HEK293 (cell line): ENCODE measurements around the gene SSTR3.

Experiments
- CTCF ChIA-PET: fragments of 350-600 bp; formaldehyde crosslinking; extraction: SDS; loops from one replicate; lab custom pipeline; 2021; ENCODE audit warnings: antibody characterized with exemption; lab: Yijun Ruan, JAX
- POLR2A ChIA-PET: fragments of 300-600 bp; formaldehyde crosslinking; extraction: SDS; loops from one replicate; lab custom pipeline; 2020; ENCODE audit warnings: antibody characterized with exemption, inconsistent platforms; lab: Yijun Ruan, JAX
- H3K27ac ChIP-seq: fragments of 200-500 bp; sonication (Bioruptor generic); 2 replicates; pipeline ENCODE4 v1.5.1; 2014; ENCODE audit warnings: low read depth, low read length, control low read depth, inconsistent platforms; ENCODE audit errors: extremely low read depth
- H3K36me3 ChIP-seq, 2 experiments: fragments of 200-500 bp in 1 of 2; sonication (Bioruptor generic) in 1 of 2; 1 replicate in 1 of 2; 2 replicates in 1 of 2; pipeline ENCODE4 v1.5.1; 2014 to 2017; ENCODE audit warnings: inconsistent platforms in 2 of 2, low read length in 2 of 2; ENCODE audit not compliant: control insufficient read depth in 2 of 2, insufficient read depth in 1 of 2
- H3K4me1 ChIP-seq: fragments of 200-500 bp; sonication (Bioruptor generic); 2 replicates; pipeline ENCODE4 v1.5.1; 2014; ENCODE audit warnings: mild to moderate bottlenecking, low read length, inconsistent platforms; ENCODE audit not compliant: control insufficient read depth, insufficient read depth
- H3K4me3 ChIP-seq: 2 replicates; pipeline ENCODE4 v1.5.1; 2011; ENCODE audit warnings: low read depth, mild to moderate bottlenecking, control low read depth, low read length, moderate library complexity
- H3K9me3 ChIP-seq: fragments of 200-500 bp; sonication (Bioruptor generic); 2 replicates; pipeline ENCODE4 v1.5.1; 2014; ENCODE audit warnings: low read depth, low read length, inconsistent platforms; ENCODE audit not compliant: control insufficient read depth, insufficient read depth
- GLI4 ChIP-seq: fragments of 450-650 bp; formaldehyde crosslinking; IDR thresholded peaks from 2 replicates; pipeline ENCODE4 v1.5.1; 2016; ENCODE audit warnings: missing biosample characterization, missing genetic modification characterization
- GLIS2 ChIP-seq: fragments of 450-650 bp; formaldehyde crosslinking; IDR thresholded peaks from 2 replicates; pipeline ENCODE4 v1.5.1; 2016; ENCODE audit warnings: missing biosample characterization, missing genetic modification characterization
- PRDM1 ChIP-seq: fragments of 450-650 bp; formaldehyde crosslinking; IDR thresholded peaks from 2 replicates; pipeline ENCODE4; 2016; ENCODE audit warnings: missing biosample characterization, missing genetic modification characterization
- PRDM6 ChIP-seq: fragments of 450-650 bp; formaldehyde crosslinking; IDR thresholded peaks from 2 replicates; pipeline ENCODE4 v1.5.1; 2017; ENCODE audit warnings: missing biosample characterization, missing genetic modification characterization
- SALL2 ChIP-seq: fragments of 450-650 bp; formaldehyde crosslinking; IDR thresholded peaks from 2 replicates; pipeline ENCODE4 v1.5.0; 2017; ENCODE audit warnings: missing biosample characterization, mild to moderate bottlenecking, missing genetic modification characterization, borderline replicate concordance
- TSHZ1 ChIP-seq: fragments of 450-650 bp; formaldehyde crosslinking; IDR thresholded peaks from 2 replicates; pipeline ENCODE4 v1.5.1; 2016; ENCODE audit warnings: missing biosample characterization, missing genetic modification characterization, borderline replicate concordance
- ZBTB20 ChIP-seq: fragments of 450-650 bp; formaldehyde crosslinking; IDR thresholded peaks from 2 replicates; pipeline ENCODE4 v1.5.1; 2016; ENCODE audit warnings: missing biosample characterization, missing genetic modification characterization
- ZFP69B ChIP-seq: fragments of 450-650 bp; formaldehyde crosslinking; IDR thresholded peaks from 2 replicates; pipeline ENCODE4 v1.5.1; 2016; ENCODE audit warnings: missing biosample characterization, missing genetic modification characterization
- ZNF138 ChIP-seq: fragments of 450-650 bp; formaldehyde crosslinking; IDR thresholded peaks from 2 replicates; pipeline ENCODE4 v1.5.1; 2016; ENCODE audit warnings: missing biosample characterization, missing genetic modification characterization, borderline replicate concordance
- ZNF148 ChIP-seq: fragments of 450-650 bp; formaldehyde crosslinking; IDR thresholded peaks from 2 replicates; pipeline ENCODE4 v1.5.0; 2017; ENCODE audit warnings: missing biosample characterization, missing genetic modification characterization, borderline replicate concordance
- ZNF362 ChIP-seq: fragments of 450-650 bp; formaldehyde crosslinking; IDR thresholded peaks from 2 replicates; pipeline ENCODE4 v1.5.1; 2016; ENCODE audit warnings: missing biosample characterization, missing genetic modification characterization
- ZNF366 ChIP-seq: fragments of 450-650 bp; formaldehyde crosslinking; conservative IDR thresholded peaks from 2 replicates; pipeline ENCODE4 v1.5.1; 2016; ENCODE audit warnings: missing biosample characterization, missing genetic modification characterization
- ZNF391 ChIP-seq: fragments of 450-650 bp; formaldehyde crosslinking; IDR thresholded peaks from 2 replicates; pipeline ENCODE4 v1.5.1; 2016; ENCODE audit warnings: low read depth, missing biosample characterization, missing genetic modification characterization, borderline replicate concordance
- ZNF521 ChIP-seq: fragments of 450-650 bp; formaldehyde crosslinking; IDR thresholded peaks from 2 replicates; pipeline ENCODE4 v1.5.1; 2017; ENCODE audit warnings: missing biosample characterization, mild to moderate bottlenecking, missing genetic modification characterization
- ZNF692 ChIP-seq: fragments of 450-650 bp; formaldehyde crosslinking; IDR thresholded peaks from 2 replicates; pipeline ENCODE4 v1.5.1; 2016; ENCODE audit warnings: missing biosample characterization, missing genetic modification characterization
- ZNF707 ChIP-seq: fragments of 450-650 bp; formaldehyde crosslinking; IDR thresholded peaks from 2 replicates; pipeline ENCODE4 v1.5.1; 2016; ENCODE audit warnings: missing biosample characterization, missing genetic modification characterization
- ZNF843 ChIP-seq: fragments of 450-650 bp; formaldehyde crosslinking; IDR thresholded peaks from 2 replicates; pipeline ENCODE4 v1.5.1; 2016; ENCODE audit warnings: missing biosample characterization, missing genetic modification characterization

SSTR3 gene

GRCh38 chr22:37258005-37258752 lies 45.9 kb upstream of the SSTR3 start:
- no peak for TF ChIP-seq ZBTB20
- peak; percentile 53; the same call in 1 of the 2 replicates for TF ChIP-seq PRDM6
- H3K4me1 ChIP-seq, result no peaks in the 10 kb centered on the region; the same call in 1 of the 2 replicates
- no peak overlapping the region for H3K4me3 ChIP-seq
- H3K27ac ChIP-seq, result no peak overlapping the region
- H3K36me3 ChIP-seq, result no peaks in the 10 kb centered on the region
- CTCF ChIA-PET, result interaction anchor here (0.6 to 5.4 kb wide), 8 partner anchors 12 to 200 kb away, joined by 3 to 68 read pairs (median 24); partner anchors contain the start of gene RAC2
- POLR2A ChIA-PET, result interaction anchor here (0.5 to 0.7 kb wide), 2 partner anchors 71 to 397 kb away, joined by 3 to 4 read pairs; no protein-coding TSS in a partner anchor
- H3K9me3 ChIP-seq, result no peaks in the 10 kb centered on the region

- Histone ChIP-seq H3K36me3 (no peaks in the 10 kb centered on the region), H3K9me3 (no peaks in the 10 kb centered on the region), H3K27ac (no peak overlapping the region), H3K4me1 (no peaks in the 10 kb centered on the region; the same call in 1 of the 2 replicates), H3K4me3 (no peak overlapping the region)
- ChIA-PET CTCF (interaction anchor here (0.5 to 1.2 kb wide), 4 partner anchors 11 to 60 kb away, joined by 3 to 5 read pairs (median 4); no protein-coding TSS in a partner anchor), POLR2A (no interaction called here)
- TF ChIP-seq GLIS2 (tag by site-specific recombination), result 0 out of 2 replicates have a peak, but pooled peaks have one; percentile 17
- 0 out of 2 replicates have a peak, but pooled peaks have one; percentile 41 for TF ChIP-seq ZNF692 (tag by site-specific recombination)
- TF ChIP-seq ZFP69B (tag by site-specific recombination), result 0 out of 2 replicates have a peak, but pooled peaks have one; percentile 34
- TF ChIP-seq ZNF138 (tag by site-specific recombination), result no peak
These were observed 43.9 kb upstream of the SSTR3 start for GRCh38 chr22:37256075-37256726.

GRCh38 chr22:37255558-37256006 lies 43.3 kb upstream of the SSTR3 start:
- Histone ChIP-seq H3K36me3 (no peaks in the 10 kb centered on the region), H3K9me3 (no peaks in the 10 kb centered on the region)
- CTCF ChIA-PET, result interaction anchor here (0.5 to 1.2 kb wide), 2 partner anchors 56 to 61 kb away, joined by 4 to 5 read pairs; no protein-coding TSS in a partner anchor
- TF ChIP-seq GLI4 (0 out of 2 replicates have a peak, but pooled peaks have one; percentile 78), ZNF362 (no peak), ZNF148 (tag by site-specific recombination) (peak; percentile 36; the same call in 1 of the 2 replicates), ZNF843 (tag by site-specific recombination) (no peak), ZNF391 (tag by site-specific recombination) (no peak), ZNF521 (tag by site-specific recombination) (peak; percentile 93; the same call in 1 of the 2 replicates), PRDM1 (tag by site-specific recombination) (peak; percentile 96), ZNF707 (tag by site-specific recombination) (no peak), ZNF366 (tag by site-specific recombination) (peak; percentile 100), SALL2 (tag by site-specific recombination) (peak; percentile 92), TSHZ1 (tag by site-specific recombination) (no peak)

More at GRCh38 chr22:37255558-37256006, 43.3 kb upstream of the SSTR3 start:
- Histone ChIP-seq H3K4me3 (no peak overlapping the region), H3K4me1 (no peaks in the 10 kb centered on the region; the same call in 1 of the 2 replicates), H3K27ac (no peak overlapping the region)
- POLR2A ChIA-PET, result no interaction called here
